Activated CD8-positive, alpha-beta T cell treated with anti-CD3 and anti-CD28 coated beads for 36 hours (primary cell): ENCODE measurements around the gene SAPCD1. TPM values are rescaled to one million over a fixed set of nuclear protein-coding genes. Genes with fewer than 3 reads are reported as not detected.
A peak's percentile ranks its signal among the peaks of the same experiment; 100 is the strongest.

Source experiments
- ATAC-seq: fragments of 200-7000 bp; cut with Tn5 transposase; one replicate; pipeline ENCODE4 v1.10.0; 2021; ENCODE audit warnings: mild to moderate bottlenecking, moderate library complexity
- CTCF ChIA-PET: fragments of 350-600 bp; sonication (Branson Sonifier 250); formaldehyde crosslinking; loops from one replicate; lab custom pipeline; 2021; ENCODE audit warnings: antibody characterized with exemption; lab: Charles Lee
- POLR2A ChIA-PET: fragments of 350-600 bp; sonication (Branson Sonifier 250); formaldehyde crosslinking; loops from one replicate; lab custom pipeline; 2021; ENCODE audit warnings: antibody characterized with exemption; lab: Charles Lee
- DNase-seq: peaks from one replicate; pipeline ENCODE4 v3.0.0-alpha.2; 2020
- H3K27ac Mint-ChIP-seq: one replicate; pipeline ENCODE4 v1.8.0; 2021; ENCODE audit warnings: mild to moderate bottlenecking, mixed read lengths
- H3K27me3 Mint-ChIP-seq: one replicate; pipeline ENCODE4 v1.8.0; 2021; ENCODE audit warnings: mixed read lengths
- H3K36me3 Mint-ChIP-seq: one replicate; pipeline ENCODE4 v1.8.0; 2021; ENCODE audit warnings: low read depth, mixed read lengths
- H3K4me1 Mint-ChIP-seq: one replicate; pipeline ENCODE4 v1.8.0; 2021; ENCODE audit warnings: low read depth, mixed read lengths
- H3K4me3 Mint-ChIP-seq: one replicate; pipeline ENCODE4 v1.8.0; 2021; ENCODE audit warnings: mild to moderate bottlenecking, moderate library complexity, mixed read lengths
- H3K9me3 Mint-ChIP-seq: one replicate; pipeline ENCODE4 v1.8.0; 2021; ENCODE audit warnings: mixed read lengths
- intact Hi-C: fragments of 100-400 bp; cut with micrococcal nuclease; formaldehyde crosslinking; loops from one replicate; pipeline ENCODE4 v1.10.0; 2022
- total RNA-seq, 2 experiments: library from RNA; stranded (reverse); gene quantifications; one replicate each; pipeline ENCODE4 v1.2.3, GENCODE V29; 2021
- TF ChIP-seq, protein P1 (sequence below): fragments of 200-600 bp; IDR thresholded peaks from one replicate; pipeline ENCODE4 v1.8.0; 2022; ENCODE audit warnings: antibody characterized with exemption, mild to moderate bottlenecking

SAPCD1 gene
- total RNA-seq, 2 experiments from 2014 or later: 13.6 to 18.7 TPM

DNA sequence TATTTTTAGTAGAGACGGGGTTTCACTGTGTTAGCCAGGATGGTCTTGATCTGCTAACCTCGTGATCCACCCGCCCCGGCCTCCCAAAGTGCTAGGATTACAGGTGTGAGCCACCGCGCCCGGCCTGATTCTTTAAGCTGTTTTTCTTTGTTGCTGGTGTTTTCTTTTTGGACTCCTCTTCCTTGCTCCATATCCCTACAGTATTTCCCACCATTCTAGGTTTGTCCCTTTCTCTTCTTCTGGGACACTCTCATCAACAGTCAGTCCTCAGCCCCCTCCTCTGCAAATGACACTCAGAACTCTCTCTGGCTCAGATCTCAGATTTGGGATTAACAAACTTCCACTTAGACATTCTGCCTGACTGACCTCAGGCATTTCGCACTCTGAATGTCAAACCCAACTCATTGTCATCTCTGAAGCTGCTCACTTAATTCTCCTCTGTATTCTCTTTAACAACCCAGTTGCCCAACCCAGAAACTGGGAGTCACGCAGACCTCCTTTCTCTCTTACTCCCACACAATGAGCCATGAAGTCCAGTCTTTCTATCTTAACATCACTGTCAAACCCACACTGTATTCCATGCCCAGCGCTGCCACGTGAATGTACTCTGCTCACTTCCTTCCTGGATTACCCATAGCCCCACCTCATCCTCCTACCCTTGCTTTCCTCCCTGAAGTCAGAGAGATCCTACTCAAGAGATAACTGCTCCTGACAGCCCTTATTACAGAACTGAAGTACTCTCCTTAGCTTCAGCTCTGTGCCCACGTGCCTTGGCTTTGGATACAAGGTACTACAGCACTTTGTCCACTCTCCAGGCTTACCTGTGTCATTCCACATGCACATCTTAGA is 36.7 kb upstream of the SAPCD1 start:
- Mint-ChIP-seq H3K4me3 (no peak overlapping the region), H3K4me1 (peaks cover 54% of the 10 kb centered on the region), H3K36me3 (peaks cover 8% of the 10 kb centered on the region), H3K9me3 (no peaks in the 10 kb centered on the region), H3K27me3 (no peaks in the 10 kb centered on the region), H3K27ac (no peak overlapping the region)
- CTCF ChIA-PET: interaction anchor here (1.0 to 6.5 kb wide), 5 partner anchors 36 to 105 kb away, joined by 3 to 35 read pairs (median 3); no protein-coding TSS in a partner anchor
- intact Hi-C loops: no loop called here
- TF ChIP-seq, protein P1, sequence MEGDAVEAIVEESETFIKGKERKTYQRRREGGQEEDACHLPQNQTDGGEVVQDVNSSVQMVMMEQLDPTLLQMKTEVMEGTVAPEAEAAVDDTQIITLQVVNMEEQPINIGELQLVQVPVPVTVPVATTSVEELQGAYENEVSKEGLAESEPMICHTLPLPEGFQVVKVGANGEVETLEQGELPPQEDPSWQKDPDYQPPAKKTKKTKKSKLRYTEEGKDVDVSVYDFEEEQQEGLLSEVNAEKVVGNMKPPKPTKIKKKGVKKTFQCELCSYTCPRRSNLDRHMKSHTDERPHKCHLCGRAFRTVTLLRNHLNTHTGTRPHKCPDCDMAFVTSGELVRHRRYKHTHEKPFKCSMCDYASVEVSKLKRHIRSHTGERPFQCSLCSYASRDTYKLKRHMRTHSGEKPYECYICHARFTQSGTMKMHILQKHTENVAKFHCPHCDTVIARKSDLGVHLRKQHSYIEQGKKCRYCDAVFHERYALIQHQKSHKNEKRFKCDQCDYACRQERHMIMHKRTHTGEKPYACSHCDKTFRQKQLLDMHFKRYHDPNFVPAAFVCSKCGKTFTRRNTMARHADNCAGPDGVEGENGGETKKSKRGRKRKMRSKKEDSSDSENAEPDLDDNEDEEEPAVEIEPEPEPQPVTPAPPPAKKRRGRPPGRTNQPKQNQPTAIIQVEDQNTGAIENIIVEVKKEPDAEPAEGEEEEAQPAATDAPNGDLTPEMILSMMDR: no peak
- DNase-seq (no peak), ATAC-seq (no peak)
- POLR2A ChIA-PET: interaction anchor here (1.0 to 2.0 kb wide), 2 partner anchors 11 to 87 kb away, joined by 4 to 7 read pairs; partner anchors contain the start of gene CLIC1

- peak overlapping the region; percentile 44 for H3K27ac Mint-ChIP-seq
- H3K9me3 Mint-ChIP-seq: no peaks in the 10 kb centered on the region
- POLR2A ChIA-PET: interaction anchor here (0.7 to 2.0 kb wide), 5 partner anchors 8 to 60 kb away, joined by 3 to 7 read pairs (median 5); partner anchors contain the start of genes ABHD16A and CLIC1
- TF ChIP-seq, protein P1: no peak
- H3K36me3 Mint-ChIP-seq: peaks cover 17% of the 10 kb centered on the region
- CTCF ChIA-PET: interaction anchor here (1.0 to 6.5 kb wide), 5 partner anchors 12 to 103 kb away, joined by 3 to 35 read pairs (median 3); partner anchors contain the start of genes CLIC1 and MSH5
- H3K27me3 Mint-ChIP-seq: no peaks in the 10 kb centered on the region
- ATAC-seq (peak; percentile 41), DNase-seq (peak; percentile 57)
- peaks cover 60% of the 10 kb centered on the region for H3K4me1 Mint-ChIP-seq
- H3K4me3 Mint-ChIP-seq: peak overlapping the region; percentile 36
- intact Hi-C loops: no loop called here
These were observed 35.3 kb upstream of the SAPCD1 start for GRCh38 chr6:31727034-31727716.

- Mint-ChIP-seq H3K4me1 (peaks cover 60% of the 10 kb centered on the region), H3K36me3 (peaks cover 22% of the 10 kb centered on the region), H3K9me3 (no peaks in the 10 kb centered on the region), H3K4me3 (peak overlapping the region; percentile 36), H3K27me3 (no peaks in the 10 kb centered on the region), H3K27ac (peak overlapping the region; percentile 19)
- intact Hi-C loops: no loop called here
- CTCF ChIA-PET: interaction anchor here (1.1 to 6.5 kb wide), 6 partner anchors 11 to 100 kb away, joined by 3 to 35 read pairs (median 7); partner anchors contain the start of genes CLIC1, HSPA1B, MSH5 and VARS1
- TF ChIP-seq, protein P1: no peak
- POLR2A ChIA-PET: interaction anchor here (0.7 to 3.0 kb wide), 9 partner anchors 7 to 63 kb away, joined by 3 to 11 read pairs (median 4); partner anchors contain the start of genes ABHD16A, CLIC1, GPANK1 and LY6G5B
- DNase-seq: no peak
- ATAC-seq: peak; percentile 4
These were observed 34.5 kb upstream of the SAPCD1 start for GRCh38 chr6:31727717-31728671.

GRCh38 chr6:31728767-31729514 is 33.5 kb upstream of the SAPCD1 start, which contains the start of gene DDAH2:
DDAH2 (minus strand) TSS chr6:31729299; CDS start chr6:31729161, 138 bp downstream.
- Mint-ChIP-seq H3K4me1 (peaks cover 66% of the 10 kb centered on the region), H3K4me3 (peak within 1 kb of the TSS; percentile 76), H3K27ac (peak within 1 kb of the TSS; percentile 69), H3K27me3 (no peaks in the 10 kb centered on the region), H3K36me3 (peaks cover 32% of the 10 kb centered on the region), H3K9me3 (no peaks in the 10 kb centered on the region)
- intact Hi-C loops: no loop called here
- ChIA-PET CTCF (interaction anchor here (1.1 to 6.5 kb wide), 20 partner anchors 10 to 423 kb away, joined by 3 to 35 read pairs (median 5); partner anchors contain the start of genes CLIC1, HSPA1B, LSM2 and LY6G6D), POLR2A (interaction anchor here (0.6 to 3.0 kb wide), 8 partner anchors 9 to 101 kb away, joined by 3 to 11 read pairs (median 4); partner anchors contain the start of genes ABHD16A, BAG6, LY6G6D and MSH5)
- TF ChIP-seq, protein P1: peak; percentile 92
- DNase-seq (no peak), ATAC-seq (peak; percentile 26)
